Lower leg skin (tissue), 4 donors: ENCODE measurements around the gene CACNG3. TPM values are rescaled to one million over a fixed set of nuclear protein-coding genes. Genes with fewer than 3 reads are reported as not detected.

ENCODE experiments used
- DNase-seq, 2 donors: peaks; one replicate each; pipeline ENCODE4 v3.0.0-alpha.2; 2019; ENCODE audit warnings: low spot score in 2 of 2
- H3K4me3 ChIP-seq: fragments of 200-600 bp; sonication (generic); 2 replicates; pipeline ENCODE4 v1.5.1; 2017; ENCODE audit warnings: mild to moderate bottlenecking, low read depth; ENCODE audit not compliant: poor library complexity, severe bottlenecking
- CTCF ChIP-seq, 3 donors: fragments of 450-650 bp; IDR thresholded peaks; one replicate each; pipeline ENCODE4 v1.5.1; 2016; ENCODE audit warnings: antibody characterized with exemption in 3 of 3, mild to moderate bottlenecking in 3 of 3, moderate library complexity in 2 of 3
- POLR2A ChIP-seq, 2 donors: fragments of 450-650 bp; IDR thresholded peaks; one replicate each; pipeline ENCODE4 v1.6.1; 2016 to 2017; ENCODE audit warnings: antibody characterized with exemption in 2 of 2, mild to moderate bottlenecking in 1 of 2, moderate library complexity in 1 of 2
- WGBS, 2 donors: methylation state at CpG; one replicate each; pipeline ENCODE4 v1.1.5; 2018; 5-methylcytosine and 5-hydroxymethylcytosine counted together
- intact Hi-C: fragments of 100-400 bp; cut with DNase I; formaldehyde crosslinking; loops from one replicate; pipeline ENCODE4 v1.15.0; 2023; ENCODE audit warnings: low total_unique reads
- total RNA-seq, 4 donors: library from RNA; depleted of rRNA; stranded (reverse); fragments of >200 nt; gene quantifications; one replicate each; pipeline ENCODE4 v1.1.0, GENCODE V29; 2016

CACNG3 gene
- total RNA-seq, 4 donors from 2014 or later, result not detected

GRCh38 chr16:24217461-24217860 lies 38.7 kb upstream of the CACNG3 start:
- intact Hi-C loops, result no loop called here
- no peak for TF ChIP-seq POLR2A (IDR thresholded peaks at IDR 0.05)
- no peak for TF ChIP-seq CTCF (IDR thresholded peaks at IDR 0.05)
- DNase-seq, result no peak
- no peak overlapping the region for H3K4me3 ChIP-seq
- WGBS, 2 donors, result 71 to 76% methylated on average over 3 of the region's 3 CpGs

DNA sequence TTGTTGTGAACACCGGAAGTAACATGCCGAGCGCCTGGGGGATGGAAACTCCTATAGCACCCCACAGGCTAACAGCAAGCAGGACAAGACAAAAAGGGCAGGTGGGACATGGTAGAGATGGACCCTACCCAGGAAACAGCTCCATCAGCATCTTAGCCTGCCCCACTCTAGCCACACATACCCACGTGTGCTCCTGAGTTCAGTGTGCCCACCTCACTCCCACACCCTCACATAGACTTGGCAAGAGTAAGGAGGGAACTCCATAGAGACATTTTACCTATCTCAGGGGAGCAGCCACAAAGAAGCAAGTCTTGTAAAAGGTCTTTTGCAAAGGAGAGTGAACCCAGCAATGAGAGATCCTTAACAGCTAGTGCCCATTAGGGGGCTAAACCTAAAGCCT lies 37.8 kb upstream of the CACNG3 start:
- no peak for TF ChIP-seq POLR2A (IDR thresholded peaks at IDR 0.05)
- no peak for TF ChIP-seq CTCF (IDR thresholded peaks at IDR 0.05)
- WGBS, 2 donors, result 83 to 92% methylated on average over 4 of the region's 4 CpGs
- no peak for DNase-seq
- intact Hi-C loops, result no loop called here
- no peak overlapping the region for H3K4me3 ChIP-seq

- TF ChIP-seq POLR2A (IDR thresholded peaks at IDR 0.05), result no peak
- TF ChIP-seq CTCF (IDR thresholded peaks at IDR 0.05), result no peak
- no peak for DNase-seq
- H3K4me3 ChIP-seq, result no peak overlapping the region
- intact Hi-C loops, result no loop called here
- 84 to 92% methylated on average over 2 of the region's 2 CpGs for WGBS, 2 donors
These were observed 34.9 kb upstream of the CACNG3 start for GRCh38 chr16:24221219-24221618.

- TF ChIP-seq CTCF (IDR thresholded peaks at IDR 0.05), result no peak
- TF ChIP-seq POLR2A (IDR thresholded peaks at IDR 0.05), result no peak
- no peak overlapping the region for H3K4me3 ChIP-seq
- 84 to 89% methylated on average over 7 of the region's 7 CpGs for WGBS, 2 donors
- no peak for DNase-seq
- intact Hi-C loops, result no loop called here
These were observed 27.6 kb upstream of the CACNG3 start for GRCh38 chr16:24228514-24228913.

GRCh38 chr16:24232936-24233335 lies 23.2 kb upstream of the CACNG3 start:
- DNase-seq, result no peak
- intact Hi-C loops, result no loop called here
- TF ChIP-seq CTCF (IDR thresholded peaks at IDR 0.05) (no peak), POLR2A (IDR thresholded peaks at IDR 0.05) (no peak)
- H3K4me3 ChIP-seq, result no peak overlapping the region
- WGBS, 2 donors, result 54 to 85% methylated on average over 2 of the region's 2 CpGs

GRCh38 chr16:24234737-24235136 lies 21.4 kb upstream of the CACNG3 start:
- WGBS, 2 donors, result 55 to 64% methylated on average over 5 of the region's 5 CpGs
- no peak for DNase-seq
- TF ChIP-seq POLR2A (IDR thresholded peaks at IDR 0.05), result no peak
- TF ChIP-seq CTCF (IDR thresholded peaks at IDR 0.05), result no peak
- intact Hi-C loops, result no loop called here
- no peak overlapping the region for H3K4me3 ChIP-seq
